ENCODE data around the gene KCNF1. TPM values are rescaled to one million over a fixed set of nuclear protein-coding genes. Genes with fewer than 3 reads are reported as not detected.

Gene KCNF1
- total RNA-seq, 3 donors from 2014 or later: 0.29 to 0.66 TPM; not detected in 1

- no peaks in the 10 kb centered on the region for H3K9me3 ChIP-seq
- no peak overlapping the region for H3K27ac ChIP-seq
- H3K27me3 ChIP-seq: peaks cover 0 to 42% of the 10 kb centered on the region in 2 donors
- H3K4me3 ChIP-seq: no peak overlapping the region
- intact Hi-C loops (cut with DNase I; ENCODE audit: low total_unique reads): no loop called here
- H3K4me1 ChIP-seq: no peaks in the 10 kb centered on the region
- no peak for TF ChIP-seq POLR2A (IDR thresholded peaks at IDR 0.05)
- H3K36me3 ChIP-seq: no peaks in the 10 kb centered on the region
- DNase-seq (ENCODE audit: low spot score in 2 of 2): no peak
Measured at GRCh38 chr2:10912796-10913455, 1.2 kb downstream of the KCNF1 start.

DNA sequence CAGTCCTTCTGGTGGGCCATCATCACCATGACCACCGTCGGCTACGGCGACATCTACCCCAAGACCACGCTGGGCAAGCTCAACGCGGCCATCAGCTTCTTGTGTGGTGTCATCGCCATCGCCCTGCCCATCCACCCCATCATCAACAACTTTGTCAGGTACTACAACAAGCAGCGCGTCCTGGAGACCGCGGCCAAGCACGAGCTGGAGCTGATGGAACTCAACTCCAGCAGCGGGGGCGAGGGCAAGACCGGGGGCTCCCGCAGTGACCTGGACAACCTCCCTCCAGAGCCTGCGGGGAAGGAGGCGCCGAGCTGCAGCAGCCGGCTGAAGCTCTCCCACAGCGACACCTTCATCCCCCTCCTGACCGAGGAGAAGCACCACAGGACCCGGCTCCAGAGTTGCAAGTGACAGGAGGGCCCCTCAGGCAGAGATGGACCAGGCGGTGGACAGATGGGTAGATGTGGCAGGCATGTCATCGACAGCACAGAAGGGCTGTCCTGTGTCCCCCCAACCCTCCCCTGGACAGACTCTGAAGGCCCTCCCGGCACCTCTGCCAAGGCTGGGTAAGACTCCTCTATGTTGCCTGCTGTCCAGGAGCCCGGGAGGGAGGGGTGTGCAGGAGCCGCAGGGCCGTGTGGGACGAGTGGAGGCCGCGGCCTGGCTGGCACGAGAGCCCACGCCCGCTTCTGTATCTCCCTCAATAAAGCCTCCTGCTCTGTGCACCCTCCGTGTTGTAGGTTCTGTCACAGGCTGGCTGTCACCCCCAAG is 2.0 kb downstream of the KCNF1 start:
- Histone ChIP-seq H3K27ac (no peak overlapping the region), H3K4me1 (no peaks in the 10 kb centered on the region), H3K27me3 (peaks cover 0 to 42% of the 10 kb centered on the region in 2 donors), H3K9me3 (no peaks in the 10 kb centered on the region), H3K36me3 (no peaks in the 10 kb centered on the region), H3K4me3 (no peak overlapping the region)
- TF ChIP-seq POLR2A (IDR thresholded peaks at IDR 0.05): no peak
- TF ChIP-seq, protein P1, sequence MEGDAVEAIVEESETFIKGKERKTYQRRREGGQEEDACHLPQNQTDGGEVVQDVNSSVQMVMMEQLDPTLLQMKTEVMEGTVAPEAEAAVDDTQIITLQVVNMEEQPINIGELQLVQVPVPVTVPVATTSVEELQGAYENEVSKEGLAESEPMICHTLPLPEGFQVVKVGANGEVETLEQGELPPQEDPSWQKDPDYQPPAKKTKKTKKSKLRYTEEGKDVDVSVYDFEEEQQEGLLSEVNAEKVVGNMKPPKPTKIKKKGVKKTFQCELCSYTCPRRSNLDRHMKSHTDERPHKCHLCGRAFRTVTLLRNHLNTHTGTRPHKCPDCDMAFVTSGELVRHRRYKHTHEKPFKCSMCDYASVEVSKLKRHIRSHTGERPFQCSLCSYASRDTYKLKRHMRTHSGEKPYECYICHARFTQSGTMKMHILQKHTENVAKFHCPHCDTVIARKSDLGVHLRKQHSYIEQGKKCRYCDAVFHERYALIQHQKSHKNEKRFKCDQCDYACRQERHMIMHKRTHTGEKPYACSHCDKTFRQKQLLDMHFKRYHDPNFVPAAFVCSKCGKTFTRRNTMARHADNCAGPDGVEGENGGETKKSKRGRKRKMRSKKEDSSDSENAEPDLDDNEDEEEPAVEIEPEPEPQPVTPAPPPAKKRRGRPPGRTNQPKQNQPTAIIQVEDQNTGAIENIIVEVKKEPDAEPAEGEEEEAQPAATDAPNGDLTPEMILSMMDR (IDR thresholded peaks at IDR 0.05): no peak
- TF ChIP-seq POLR2AphosphoS5 (IDR thresholded peaks at IDR 0.05): no peak
- peak in 1 of 2 donors; percentile 47 for DNase-seq (ENCODE audit: low spot score in 2 of 2)
- intact Hi-C loops (cut with DNase I; ENCODE audit: low total_unique reads): no loop called here

GRCh38 chr2:10914272-10914693 is 2.5 kb downstream of the KCNF1 start:
- intact Hi-C loops (cut with DNase I; ENCODE audit: low total_unique reads): no loop called here
- DNase-seq (ENCODE audit: low spot score in 2 of 2): no peak

DNA sequence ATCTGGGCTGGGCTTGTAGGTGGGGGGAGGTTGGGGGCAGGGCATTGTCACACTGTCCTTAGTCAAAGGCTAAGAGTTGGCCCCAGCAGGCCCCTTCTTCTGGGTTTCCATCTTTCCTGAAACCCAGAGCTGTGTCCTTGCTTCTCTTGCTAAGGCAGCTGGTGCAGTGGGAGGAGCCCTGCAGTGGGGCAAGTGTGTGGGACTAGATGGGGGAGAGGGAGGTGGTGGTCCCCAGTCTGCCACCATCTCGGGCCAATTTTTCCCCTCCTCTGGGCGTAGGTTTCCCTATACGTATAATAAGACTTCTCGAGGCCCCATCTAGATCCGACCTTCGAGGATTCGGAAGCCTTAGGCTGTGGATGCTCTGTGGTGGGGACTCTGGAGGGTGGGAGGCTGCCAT is 3.5 kb downstream of the KCNF1 start:
- H3K36me3 ChIP-seq: no peaks in the 10 kb centered on the region
- intact Hi-C loops (cut with DNase I; ENCODE audit: low total_unique reads): no loop called here

More at GRCh38 chr2:10914272-10914693, 2.5 kb downstream of the KCNF1 start:
- Histone ChIP-seq H3K27me3 (peaks cover 0 to 42% of the 10 kb centered on the region in 2 donors), H3K36me3 (no peaks in the 10 kb centered on the region), H3K4me3 (no peak overlapping the region), H3K4me1 (no peaks in the 10 kb centered on the region), H3K27ac (no peak overlapping the region), H3K9me3 (no peaks in the 10 kb centered on the region)
- TF ChIP-seq POLR2AphosphoS5 (IDR thresholded peaks at IDR 0.05) (no peak), POLR2A (IDR thresholded peaks at IDR 0.05) (no peak)
- TF ChIP-seq, protein P1 (IDR thresholded peaks at IDR 0.05): no peak

DNA sequence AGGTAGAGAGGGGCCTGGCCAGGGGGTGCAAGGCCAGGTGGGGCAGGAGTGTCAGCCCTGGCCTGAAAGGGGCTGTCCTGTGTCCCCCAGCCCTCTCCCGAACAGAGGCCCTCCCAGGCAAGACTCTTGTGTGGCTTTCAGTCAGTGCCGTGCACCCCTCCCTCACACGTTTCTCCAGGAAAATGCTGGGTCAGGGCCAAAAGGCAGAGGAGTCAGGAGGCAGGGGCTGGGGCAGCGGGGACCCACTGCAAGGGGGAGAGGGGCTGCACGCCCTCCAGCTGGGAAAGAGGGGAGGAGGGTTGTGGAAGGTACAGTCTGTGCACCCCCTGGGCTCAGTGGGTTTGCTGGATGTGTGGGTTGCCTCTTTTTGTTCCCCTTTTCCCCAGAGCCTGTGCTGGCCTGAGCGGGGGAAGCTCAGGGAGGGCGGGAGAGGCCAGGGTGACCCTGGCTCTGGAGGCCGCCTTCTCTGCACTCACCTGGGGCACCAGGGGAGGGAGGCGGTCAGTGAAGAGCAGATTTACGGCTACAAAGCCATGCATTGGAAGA is 4.1 kb downstream of the KCNF1 start:
- H3K27ac ChIP-seq: no peak overlapping the region
- no peak overlapping the region for H3K4me3 ChIP-seq
- H3K36me3 ChIP-seq: no peaks in the 10 kb centered on the region
- intact Hi-C loops (cut with DNase I; ENCODE audit: low total_unique reads): no loop called here
- H3K27me3 ChIP-seq: peaks cover 0 to 39% of the 10 kb centered on the region in 2 donors
- no peaks in the 10 kb centered on the region for H3K9me3 ChIP-seq
- H3K4me1 ChIP-seq: no peaks in the 10 kb centered on the region
- no peak for TF ChIP-seq POLR2AphosphoS5 (IDR thresholded peaks at IDR 0.05)
- TF ChIP-seq POLR2A (IDR thresholded peaks at IDR 0.05): no peak
- TF ChIP-seq, protein P1 (IDR thresholded peaks at IDR 0.05): no peak
- no peak for DNase-seq (ENCODE audit: low spot score in 2 of 2)

More for the DNA sequence above, 3.5 kb downstream of the KCNF1 start:
- peaks cover 0 to 42% of the 10 kb centered on the region in 2 donors for H3K27me3 ChIP-seq
- no peaks in the 10 kb centered on the region for H3K4me1 ChIP-seq
- H3K9me3 ChIP-seq: no peaks in the 10 kb centered on the region
- TF ChIP-seq POLR2AphosphoS5 (IDR thresholded peaks at IDR 0.05) (no peak), POLR2A (IDR thresholded peaks at IDR 0.05) (no peak)
- no peak for DNase-seq (ENCODE audit: low spot score in 2 of 2)
- no peak overlapping the region for H3K27ac ChIP-seq
- H3K4me3 ChIP-seq: no peak overlapping the region

- Histone ChIP-seq H3K4me1 (no peaks in the 10 kb centered on the region), H3K36me3 (no peaks in the 10 kb centered on the region), H3K27ac (no peak overlapping the region), H3K27me3 (peaks cover 0 to 28% of the 10 kb centered on the region in 2 donors), H3K4me3 (no peak overlapping the region), H3K9me3 (no peaks in the 10 kb centered on the region)
- TF ChIP-seq POLR2AphosphoS5 (IDR thresholded peaks at IDR 0.05): no peak
- TF ChIP-seq, protein P1 (IDR thresholded peaks at IDR 0.05): no peak
- TF ChIP-seq POLR2A (IDR thresholded peaks at IDR 0.05): no peak
- no peak for DNase-seq (ENCODE audit: low spot score in 2 of 2)
- intact Hi-C loops (cut with DNase I; ENCODE audit: low total_unique reads): no loop called here
Measured at GRCh38 chr2:10916953-10917352, 5.2 kb downstream of the KCNF1 start.
